ENCODE results near the gene CCNH.

Gene CCNH

GRCh38 chr5:87413343-87413645 lies 564 bp upstream of the CCNH start:
- H3K27ac Mint-ChIP-seq: peak overlapping the region; percentile 95
- H3K9me3 Mint-ChIP-seq: no peaks in the 10 kb centered on the region
- no peaks in the 10 kb centered on the region for H3K27me3 Mint-ChIP-seq (ENCODE audit: low read depth)
- peaks cover 18% of the 10 kb centered on the region for H3K36me3 Mint-ChIP-seq (ENCODE audit: low read depth)
- H3K4me1 Mint-ChIP-seq (ENCODE audit: low read depth): peaks cover 27% of the 10 kb centered on the region
- peak overlapping the region; percentile 97 for H3K4me3 Mint-ChIP-seq

DNA sequence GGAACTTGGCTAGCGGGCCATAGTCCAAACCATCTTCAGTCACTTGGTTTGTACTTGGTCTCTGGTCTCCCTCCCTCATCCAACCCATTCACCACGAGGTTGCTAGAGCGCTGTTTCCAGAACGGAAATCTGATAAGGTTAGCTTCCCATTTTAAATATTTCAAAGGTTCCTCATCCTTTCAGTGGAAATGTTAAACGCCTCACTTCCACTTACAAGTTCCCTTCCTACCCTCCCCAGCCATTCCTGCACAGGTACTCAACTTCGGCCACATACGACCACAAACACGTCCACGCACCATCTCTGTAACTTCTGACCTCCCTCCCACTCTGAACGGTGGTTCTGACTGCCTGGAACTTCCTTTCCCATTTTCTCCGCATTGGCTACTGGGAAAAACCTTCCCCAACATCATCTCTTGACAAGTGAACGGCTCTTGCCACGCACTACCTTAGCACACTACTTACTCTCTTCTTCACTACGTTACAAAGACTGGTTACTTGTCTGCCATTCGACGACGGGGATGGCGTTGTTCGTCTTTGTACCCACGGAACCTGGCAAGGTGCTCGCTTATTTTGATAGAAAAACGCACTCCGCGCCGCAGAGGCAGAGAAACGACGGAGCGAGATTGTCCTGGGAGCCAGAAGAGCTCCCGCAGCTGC lies 629 bp downstream of the CCNH start:
- peak overlapping the region; percentile 95 for H3K27ac Mint-ChIP-seq
- H3K4me3 Mint-ChIP-seq: peak overlapping the region; percentile 97
- peaks cover 33% of the 10 kb centered on the region for H3K4me1 Mint-ChIP-seq (ENCODE audit: low read depth)
- no peaks in the 10 kb centered on the region for H3K27me3 Mint-ChIP-seq (ENCODE audit: low read depth)
- peaks cover 25% of the 10 kb centered on the region for H3K36me3 Mint-ChIP-seq (ENCODE audit: low read depth)
- H3K9me3 Mint-ChIP-seq: no peaks in the 10 kb centered on the region

- peaks cover 31% of the 10 kb centered on the region for H3K36me3 Mint-ChIP-seq (ENCODE audit: low read depth)
- no peaks in the 10 kb centered on the region for H3K9me3 Mint-ChIP-seq
- H3K27me3 Mint-ChIP-seq (ENCODE audit: low read depth): no peaks in the 10 kb centered on the region
- peaks cover 38% of the 10 kb centered on the region for H3K4me1 Mint-ChIP-seq (ENCODE audit: low read depth)
- peak overlapping the region; percentile 95 for H3K27ac Mint-ChIP-seq
- peak overlapping the region; percentile 97 for H3K4me3 Mint-ChIP-seq
Measured at GRCh38 chr5:87411586-87411972, 1.2 kb downstream of the CCNH start.

GRCh38 chr5:87410931-87411330 lies 1.8 kb downstream of the CCNH start:
- peaks cover 43% of the 10 kb centered on the region for H3K4me1 Mint-ChIP-seq (ENCODE audit: low read depth)
- H3K9me3 Mint-ChIP-seq: no peaks in the 10 kb centered on the region
- H3K4me3 Mint-ChIP-seq: peak overlapping the region; percentile 82
- no peaks in the 10 kb centered on the region for H3K27me3 Mint-ChIP-seq (ENCODE audit: low read depth)
- peaks cover 35% of the 10 kb centered on the region for H3K36me3 Mint-ChIP-seq (ENCODE audit: low read depth)
- peak overlapping the region; percentile 82 for H3K27ac Mint-ChIP-seq

DNA sequence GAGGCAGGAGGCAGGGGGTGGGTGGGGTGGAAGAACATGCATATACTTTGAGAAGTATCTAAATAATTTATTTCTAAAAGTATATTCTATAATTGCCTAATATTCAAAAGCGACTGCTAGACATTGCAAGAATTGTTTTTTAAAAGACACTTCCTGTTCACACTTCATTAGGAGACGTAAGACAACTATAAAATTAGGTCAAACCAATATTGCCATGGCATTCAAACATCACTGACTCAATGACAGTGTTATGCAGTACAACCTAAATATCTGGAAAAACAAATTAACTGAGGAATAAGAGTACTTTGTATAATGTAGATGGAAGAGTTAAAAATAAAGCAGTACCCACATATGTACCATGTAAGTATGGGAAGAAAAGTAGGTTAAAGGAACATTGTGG lies 4.5 kb downstream of the CCNH start:
- Mint-ChIP-seq H3K4me3 (no peak overlapping the region), H3K36me3 (ENCODE audit: low read depth) (peaks cover 49% of the 10 kb centered on the region), H3K9me3 (no peaks in the 10 kb centered on the region), H3K27me3 (ENCODE audit: low read depth) (no peaks in the 10 kb centered on the region), H3K4me1 (ENCODE audit: low read depth) (peaks cover 48% of the 10 kb centered on the region), H3K27ac (no peak overlapping the region)

DNA sequence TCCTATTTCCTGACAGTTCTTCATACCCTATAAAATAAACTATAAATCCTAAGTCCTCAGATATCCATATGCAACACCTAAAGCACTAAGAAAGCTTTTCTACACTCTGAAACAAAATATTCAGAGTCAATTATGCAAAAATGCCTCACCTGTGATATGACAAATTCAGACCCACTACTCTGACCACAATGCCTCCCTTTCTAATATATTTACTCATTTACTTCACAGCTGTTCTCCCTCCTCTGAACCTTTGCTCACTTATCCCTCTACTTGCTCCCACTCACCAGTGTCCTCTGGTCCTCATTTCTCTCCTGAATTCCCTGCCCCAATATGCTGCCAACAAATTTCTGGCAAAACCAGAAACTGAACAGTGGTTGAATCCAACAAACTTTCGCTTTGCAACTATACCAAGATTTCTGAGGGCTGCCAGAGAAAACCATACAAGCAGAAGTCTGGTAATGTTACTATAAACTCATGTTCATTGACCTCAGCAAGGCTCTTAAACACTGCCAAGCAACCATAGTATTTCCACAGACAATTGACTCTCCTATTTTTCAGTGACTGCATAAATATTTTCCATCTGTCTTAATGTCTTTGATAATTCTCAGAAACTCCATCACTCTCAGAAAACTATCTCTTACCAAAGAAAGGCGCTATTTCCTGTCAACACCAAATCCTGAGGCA lies 7.1 kb downstream of the CCNH start:
- peaks cover 35% of the 10 kb centered on the region for H3K4me1 Mint-ChIP-seq (ENCODE audit: low read depth)
- H3K36me3 Mint-ChIP-seq (ENCODE audit: low read depth): peaks cover 54% of the 10 kb centered on the region
- peak overlapping the region; percentile 79 for H3K27ac Mint-ChIP-seq
- H3K9me3 Mint-ChIP-seq: no peaks in the 10 kb centered on the region
- no peaks in the 10 kb centered on the region for H3K27me3 Mint-ChIP-seq (ENCODE audit: low read depth)
- H3K4me3 Mint-ChIP-seq: no peak overlapping the region

DNA sequence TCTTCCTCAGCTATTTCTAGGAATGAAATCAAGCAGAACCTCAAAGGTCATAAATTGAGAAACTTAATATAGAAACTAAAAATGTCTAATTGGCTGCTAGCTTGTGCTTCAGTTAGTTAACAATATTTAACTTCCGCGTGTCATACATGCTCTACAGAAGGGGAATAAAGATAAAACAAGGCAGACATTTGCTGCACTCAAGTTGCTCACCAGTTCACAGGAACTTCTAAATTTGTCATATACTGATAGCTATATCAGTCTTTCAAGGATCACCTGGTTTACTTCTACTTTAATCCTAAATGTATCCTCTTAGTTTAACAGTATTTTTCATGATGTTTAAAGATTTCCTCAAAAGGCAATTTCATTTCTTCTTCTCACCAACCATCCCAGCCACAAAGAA lies 8.4 kb downstream of the CCNH start:
- Mint-ChIP-seq H3K9me3 (no peaks in the 10 kb centered on the region), H3K27ac (no peak overlapping the region), H3K4me1 (ENCODE audit: low read depth) (peaks cover 33% of the 10 kb centered on the region), H3K36me3 (ENCODE audit: low read depth) (peaks cover 54% of the 10 kb centered on the region), H3K27me3 (ENCODE audit: low read depth) (no peaks in the 10 kb centered on the region), H3K4me3 (no peak overlapping the region)

- peaks cover 57% of the 10 kb centered on the region for H3K36me3 Mint-ChIP-seq (ENCODE audit: low read depth)
Measured at GRCh38 chr5:87403899-87404298, 8.8 kb downstream of the CCNH start.

DNA sequence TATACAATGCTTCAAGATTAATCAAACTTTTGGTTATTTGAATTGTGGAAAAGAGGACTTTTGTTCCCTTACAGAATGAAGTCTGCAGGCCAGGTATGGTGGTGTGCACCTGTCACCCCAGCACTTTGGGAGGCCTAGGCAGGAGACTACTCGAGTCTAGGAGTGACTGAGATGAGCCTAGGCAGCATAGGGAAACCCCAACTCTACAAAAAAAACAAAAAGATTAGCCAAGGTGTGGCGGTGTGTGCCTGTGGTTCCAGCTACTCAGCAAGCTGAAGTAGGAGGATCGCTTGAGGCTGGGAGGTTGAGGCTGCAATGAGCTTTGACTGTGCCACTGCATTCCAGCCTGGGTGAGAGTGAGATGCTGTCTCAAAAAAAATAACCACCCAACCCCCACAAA lies 9.3 kb downstream of the CCNH start:
- Mint-ChIP-seq H3K4me3 (no peak overlapping the region), H3K4me1 (ENCODE audit: low read depth) (peaks cover 27% of the 10 kb centered on the region), H3K36me3 (ENCODE audit: low read depth) (peaks cover 56% of the 10 kb centered on the region), H3K27ac (no peak overlapping the region), H3K9me3 (no peaks in the 10 kb centered on the region), H3K27me3 (ENCODE audit: low read depth) (no peaks in the 10 kb centered on the region)

More at GRCh38 chr5:87403899-87404298, 8.8 kb downstream of the CCNH start:
- Mint-ChIP-seq H3K4me1 (ENCODE audit: low read depth) (peaks cover 31% of the 10 kb centered on the region), H3K27me3 (ENCODE audit: low read depth) (no peaks in the 10 kb centered on the region), H3K4me3 (no peak overlapping the region), H3K9me3 (no peaks in the 10 kb centered on the region), H3K27ac (no peak overlapping the region)

DNA sequence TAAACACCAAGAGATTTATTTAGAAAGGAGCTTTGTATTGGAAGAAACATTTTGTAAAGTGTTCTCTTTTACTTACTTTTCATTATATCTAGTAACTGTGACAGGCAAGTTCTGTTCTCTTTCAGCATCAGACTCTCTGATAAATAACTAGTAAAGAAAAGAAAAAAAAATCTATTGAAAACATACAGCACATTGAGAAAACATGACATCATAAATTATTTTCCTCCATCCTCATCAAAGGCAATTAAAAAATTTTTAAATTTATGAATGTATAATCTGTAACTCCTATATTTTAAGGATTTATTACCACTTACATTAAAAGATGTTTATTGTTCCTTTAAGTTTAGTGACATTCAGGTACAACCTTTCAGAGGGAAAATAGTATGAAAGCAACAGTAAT lies 11.1 kb downstream of the CCNH start:
- no peak overlapping the region for H3K27ac Mint-ChIP-seq
- H3K9me3 Mint-ChIP-seq: no peaks in the 10 kb centered on the region
- peaks cover 44% of the 10 kb centered on the region for H3K36me3 Mint-ChIP-seq (ENCODE audit: low read depth)
- H3K4me1 Mint-ChIP-seq (ENCODE audit: low read depth): peaks cover 17% of the 10 kb centered on the region
- no peaks in the 10 kb centered on the region for H3K27me3 Mint-ChIP-seq (ENCODE audit: low read depth)
- no peak overlapping the region for H3K4me3 Mint-ChIP-seq

GRCh38 chr5:87400305-87400899 lies 12.3 kb downstream of the CCNH start:
- Mint-ChIP-seq H3K36me3 (ENCODE audit: low read depth) (peaks cover 35% of the 10 kb centered on the region), H3K27me3 (ENCODE audit: low read depth) (no peaks in the 10 kb centered on the region), H3K9me3 (no peaks in the 10 kb centered on the region), H3K4me1 (ENCODE audit: low read depth) (peaks cover 10% of the 10 kb centered on the region), H3K27ac (no peak overlapping the region), H3K4me3 (no peak overlapping the region)

- no peak overlapping the region for H3K27ac Mint-ChIP-seq
- H3K27me3 Mint-ChIP-seq (ENCODE audit: low read depth): no peaks in the 10 kb centered on the region
- no peaks in the 10 kb centered on the region for H3K9me3 Mint-ChIP-seq
- no peak overlapping the region for H3K4me3 Mint-ChIP-seq
- peaks cover 40% of the 10 kb centered on the region for H3K36me3 Mint-ChIP-seq (ENCODE audit: low read depth)
- H3K4me1 Mint-ChIP-seq (ENCODE audit: low read depth): peaks cover 15% of the 10 kb centered on the region
Measured at GRCh38 chr5:87399720-87400119, 13.0 kb downstream of the CCNH start.

DNA sequence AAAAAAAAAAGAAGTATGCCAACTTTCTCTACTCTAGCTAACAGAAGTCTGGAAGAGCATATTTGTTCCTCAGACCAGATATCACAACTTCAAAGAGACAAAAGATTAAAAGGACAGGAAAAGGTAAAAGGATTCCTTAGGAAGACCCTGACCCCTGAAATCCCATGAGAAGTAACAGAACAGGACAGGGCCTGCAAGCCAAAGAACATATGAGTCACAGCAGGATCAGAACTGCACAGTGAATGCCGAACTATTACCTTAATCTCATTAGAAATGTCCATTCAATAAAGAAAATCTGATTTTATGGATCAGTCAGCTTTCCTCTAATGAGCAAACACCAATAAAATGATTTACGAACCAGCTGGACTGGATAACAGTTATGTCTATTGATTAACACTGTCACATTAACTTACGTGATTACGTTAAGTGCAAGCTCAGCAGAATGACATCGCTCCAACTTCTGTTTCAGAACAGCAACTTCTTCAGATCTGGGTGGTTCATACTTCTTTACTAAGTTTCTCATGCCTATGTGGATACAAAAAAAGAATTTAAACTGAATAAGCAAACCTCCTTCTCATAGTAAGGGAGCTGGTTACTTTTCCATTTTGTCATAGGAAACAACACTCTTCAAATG lies 13.6 kb downstream of the CCNH start:
- H3K27me3 Mint-ChIP-seq (ENCODE audit: low read depth): no peaks in the 10 kb centered on the region
- H3K36me3 Mint-ChIP-seq (ENCODE audit: low read depth): peaks cover 38% of the 10 kb centered on the region
- H3K27ac Mint-ChIP-seq: no peak overlapping the region
- H3K9me3 Mint-ChIP-seq: no peaks in the 10 kb centered on the region
- no peak overlapping the region for H3K4me3 Mint-ChIP-seq
- H3K4me1 Mint-ChIP-seq (ENCODE audit: low read depth): peaks cover 16% of the 10 kb centered on the region

DNA sequence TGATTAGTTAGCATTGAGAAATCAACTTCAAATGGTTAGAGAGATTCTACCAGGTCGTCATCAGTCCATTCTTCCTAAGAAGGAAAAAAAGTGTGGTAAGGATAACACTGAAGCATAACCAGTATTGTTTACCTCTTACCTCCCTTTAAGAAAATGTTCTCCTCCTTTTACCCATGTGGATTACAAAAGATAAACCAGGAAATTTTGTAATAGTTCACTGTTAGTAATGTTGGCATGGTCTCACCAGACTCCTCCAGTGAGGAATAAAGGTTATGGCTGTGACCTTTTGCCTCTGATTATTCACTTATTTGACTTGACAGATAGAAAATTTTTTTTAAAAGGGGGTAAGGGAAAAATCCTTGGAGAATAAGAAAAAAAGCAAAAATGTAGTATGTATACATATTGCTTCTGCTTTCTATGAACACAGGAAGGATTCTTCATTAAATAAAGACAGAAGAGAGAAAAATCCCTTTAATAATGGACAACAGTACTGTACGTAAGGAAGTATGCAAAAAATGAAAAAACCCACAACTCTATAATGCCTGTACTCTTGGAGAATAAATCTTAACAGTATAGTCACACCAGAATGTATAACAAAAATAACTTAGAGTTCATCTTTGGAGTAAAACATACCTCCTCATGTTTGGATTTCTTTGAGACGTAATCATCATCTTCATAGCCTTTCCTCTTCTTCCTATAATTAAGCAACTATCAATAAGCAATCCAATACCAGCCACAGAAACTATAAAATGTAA lies 18.1 kb downstream of the CCNH start:
- H3K4me1 Mint-ChIP-seq (ENCODE audit: low read depth): peaks cover 19% of the 10 kb centered on the region
- peaks cover 43% of the 10 kb centered on the region for H3K36me3 Mint-ChIP-seq (ENCODE audit: low read depth)
- H3K27ac Mint-ChIP-seq: no peak overlapping the region
- H3K4me3 Mint-ChIP-seq: no peak overlapping the region
- no peaks in the 10 kb centered on the region for H3K27me3 Mint-ChIP-seq (ENCODE audit: low read depth)
- no peaks in the 10 kb centered on the region for H3K9me3 Mint-ChIP-seq
